ENCODE results near the gene CDHR1. TPM values are rescaled to one million over a fixed set of nuclear protein-coding genes. Genes with fewer than 3 reads are reported as not detected.

Gene CDHR1
- total RNA-seq, 1 experiment from 2014 or later = 6.6 TPM

GRCh38 chr10:84204122-84204521 lies 9.8 kb downstream of the CDHR1 start:
- no peak overlapping the region for H4K5ac ChIP-seq (ENCODE audit: insufficient read length, low read depth, low read length)
- H3K18ac ChIP-seq (ENCODE audit: insufficient read length, low read depth, low read length) = no peak overlapping the region
- H3K23ac ChIP-seq (ENCODE audit: insufficient read length, low read depth, low read length) = no peak overlapping the region
- DNase-seq = peak; percentile 67
- H3K79me1 ChIP-seq (ENCODE audit: insufficient read depth, low read depth, low read length, poor library complexity, severe bottlenecking) = no peaks in the 10 kb centered on the region
- no peaks in the 10 kb centered on the region for H3K27me3 ChIP-seq (ENCODE audit: insufficient read depth, low read length)
- TF ChIP-seq CTCF (conservative IDR thresholded peaks at IDR 0.05) = peak; percentile 83
- Mint-ChIP-seq H3K36me3 (ENCODE audit: insufficient read depth in 1 of 3, low read depth in 3 of 3) (no peaks in the 10 kb centered on the region), H3K4me3 (no peak overlapping the region), H3K9me3 (no peaks in the 10 kb centered on the region), H3K27ac (no peak overlapping the region), H3K27me3 (ENCODE audit: low read depth) (peaks cover 3% of the 10 kb centered on the region; the same call in 1 of the 2 replicates), H3K4me1 (no peaks in the 10 kb centered on the region)
- H3K9ac ChIP-seq (ENCODE audit: extremely low read depth, insufficient read length, low read length) = no peak overlapping the region
- no peak overlapping the region for H2BK20ac ChIP-seq (ENCODE audit: low read depth, low read length, poor library complexity, severe bottlenecking)
- H4K20me1 ChIP-seq (ENCODE audit: control insufficient read depth, insufficient read depth, insufficient read length) = no peaks in the 10 kb centered on the region
- H4K8ac ChIP-seq (replicated peaks; ENCODE audit: insufficient read length, low read depth, low read length) = no peak overlapping the region
- no peak overlapping the region for H3K14ac ChIP-seq (ENCODE audit: insufficient read depth, low read length)
- H2BK12ac ChIP-seq (ENCODE audit: insufficient read length, low read depth, low read length) = no peak overlapping the region
- WGBS (ENCODE audit: extremely low coverage, insufficient read length, low lambda C conversion rate) = no CpG with 5 or more reads among the region's 4 CpGs
- H3K4me2 ChIP-seq (ENCODE audit: insufficient read depth, insufficient read length, low read length) = no peak overlapping the region
- H2BK5ac ChIP-seq (ENCODE audit: insufficient read length, low read length) = no peak overlapping the region
- H2BK120ac ChIP-seq (ENCODE audit: low read depth, low read length, poor library complexity, severe bottlenecking) = no peak overlapping the region
- H2AFZ ChIP-seq (ENCODE audit: low read length) = no peak overlapping the region
- no peak overlapping the region for H3T11ph ChIP-seq (ENCODE audit: low read length)
- no peaks in the 10 kb centered on the region for H3K9me3 ChIP-seq (ENCODE audit: control insufficient read depth, low read depth, low read length)
- H3K23me2 ChIP-seq (ENCODE audit: insufficient read length, low read depth, low read length, poor library complexity, severe bottlenecking) = no peaks in the 10 kb centered on the region
- H3K4me1 ChIP-seq (ENCODE audit: insufficient read depth, low read length) = no peaks in the 10 kb centered on the region
- no peaks in the 10 kb centered on the region for H3K79me2 ChIP-seq (ENCODE audit: insufficient read depth, low read length)
- H2AK5ac ChIP-seq (ENCODE audit: insufficient read length, low read length) = no peak overlapping the region
- H3K4ac ChIP-seq (ENCODE audit: low read depth, low read length) = no peak overlapping the region
- H4K91ac ChIP-seq (ENCODE audit: insufficient read length, low read depth, low read length) = no peak overlapping the region
- H3K56ac ChIP-seq (ENCODE audit: insufficient read length, low read depth, low read length) = no peak overlapping the region
- H2BK15ac ChIP-seq (ENCODE audit: low read depth, low read length) = no peak overlapping the region
- no peak overlapping the region for H3K27ac ChIP-seq (ENCODE audit: insufficient read length, low read depth, low read length)

Measured in H9 (cell line).